Measurements from ENCODE around the gene TBC1D2B. TPM values are rescaled to one million over a fixed set of nuclear protein-coding genes. Genes with fewer than 3 reads are reported as not detected.
A peak's percentile ranks its signal among the peaks of the same experiment; 100 is the strongest.

Gene TBC1D2B
- total and polyA plus RNA-seq, 2 of the 4 experiments (the other 2 are of a cell fraction) = 17.7 to 28.3 TPM

- no peak for TF ChIP-seq SMC3 (IDR thresholded peaks at IDR 0.05; ENCODE audit: low read depth, low read length)
Measured at GRCh38 chr15:78034495-78035191, 42.9 kb downstream of the TBC1D2B start (continued).

DNA sequence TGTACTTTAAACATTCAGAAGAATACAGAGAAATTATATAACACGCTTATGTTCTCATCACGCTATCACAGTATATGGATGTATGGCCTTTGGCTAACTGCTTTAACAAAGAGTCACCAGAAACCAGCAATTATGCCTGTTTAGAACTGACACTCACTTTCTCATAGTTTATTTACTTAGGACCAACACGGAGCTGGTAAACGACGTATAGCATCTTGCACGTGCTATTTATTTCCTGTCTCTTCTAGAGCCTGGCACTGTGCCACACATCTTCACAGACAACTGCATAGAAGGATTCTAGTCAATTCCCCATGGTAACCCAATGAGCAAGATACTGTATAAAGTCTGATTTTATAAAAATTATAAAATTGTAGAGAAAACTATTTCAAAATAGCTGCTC, 43.6 kb downstream of the TBC1D2B start:
- DNase-seq = peak; percentile 41
- Histone ChIP-seq H3K56ac (ENCODE audit: extremely low read depth, insufficient read depth, low read length) (no peak overlapping the region), H3K18ac (ENCODE audit: low read depth, low read length) (no peak overlapping the region), H2BK15ac (ENCODE audit: low read depth, low read length) (no peak overlapping the region), H3K4ac (ENCODE audit: low read depth, low read length) (no peak overlapping the region), H2BK120ac (ENCODE audit: low read depth, low read length) (no peak overlapping the region), H3K36me3 (ENCODE audit: control insufficient read depth, insufficient read depth, low read length) (peaks cover 24% of the 10 kb centered on the region), H3K79me1 (ENCODE audit: low read depth in 1 of 2, low read length in 2 of 2) (peaks cover 14 to 54% of the 10 kb centered on the region in 2 experiments), H2BK20ac (ENCODE audit: low read depth, low read length) (no peak overlapping the region), H3K27ac (ENCODE audit: insufficient read depth, low read length) (no peak overlapping the region), H3K9me1 (ENCODE audit: insufficient read depth, low read length) (peaks cover 24% of the 10 kb centered on the region), H2AK5ac (ENCODE audit: low read depth, low read length) (no peak overlapping the region), H3K14ac (replicated peaks; ENCODE audit: low read depth, low read length) (no peak overlapping the region), H3K4me2 (ENCODE audit: low read depth, low read length) (no peak overlapping the region), H3K9me3 (ENCODE audit: control insufficient read depth, insufficient read depth, low read length) (no peaks in the 10 kb centered on the region), H3K23ac (ENCODE audit: low read depth, low read length) (no peak overlapping the region), H4K20me1 (ENCODE audit: insufficient read depth, low read length) (peaks cover 43% of the 10 kb centered on the region), H3K27me3 (ENCODE audit: control insufficient read depth, insufficient read depth, low read length) (no peaks in the 10 kb centered on the region), H4K91ac (ENCODE audit: insufficient read depth, low read depth, low read length) (no peak overlapping the region), H2AK9ac (replicated peaks; ENCODE audit: low read depth, low read length, poor library complexity) (no peak overlapping the region), H4K8ac (ENCODE audit: low read depth in 2 of 2, low read length in 2 of 2) (no peak overlapping the region), H3K4me3 (ENCODE audit: insufficient read depth, low read depth, low read length) (no peak overlapping the region), H3K9ac (ENCODE audit: low read depth, low read length) (no peak overlapping the region), H2BK5ac (ENCODE audit: low read depth, low read length, poor library complexity, severe bottlenecking) (no peak overlapping the region), H4K5ac (ENCODE audit: low read depth, low read length) (no peak overlapping the region), H3K4me1 (ENCODE audit: control insufficient read depth, insufficient read depth, low read length) (peaks cover 15% of the 10 kb centered on the region), H2AFZ (replicated peaks; ENCODE audit: low read length, poor library complexity) (no peak overlapping the region)
- no peak for TF ChIP-seq ELK1 (IDR thresholded peaks at IDR 0.05; ENCODE audit: borderline replicate concordance, low read depth, low read length)
- peak; percentile 77 for TF ChIP-seq BHLHE40 (IDR thresholded peaks at IDR 0.05; ENCODE audit: low read depth, low read length)
- CTCF ChIA-PET = no interaction called here
- intact Hi-C loops (cut with micrococcal nuclease) = loop anchor here (2.0 kb wide), 1 partner anchor 15 kb away; no protein-coding TSS in a partner anchor
- WGBS, 2 experiments (ENCODE audit: extremely low coverage in 2 of 2, insufficient read length in 1 of 2) = no CpG with 5 or more reads among the region's 6 CpGs
- dilution Hi-C loops (cut with HindIII; ENCODE audit: low sequenced_read_pairs, unreplicated experiment) = no loop called here
- BruUV-seq (replicated peaks) = no TSS peak
- POLR2A ChIA-PET (ENCODE audit: unreplicated experiment) = no interaction called here
- ATAC-seq (ENCODE audit: low read depth) = no peak
- in situ Hi-C loops (cut with MboI; ENCODE audit: low sequenced_read_pairs) = no loop called here

All from IMR-90 (cell line).